Ovary (tissue), 9 donors: Measurements from ENCODE around the gene UBE3C. TPM values are rescaled to one million over a fixed set of nuclear protein-coding genes. Genes with fewer than 3 reads are reported as not detected.

Experiments used
- DNase-seq, 5 donors: peaks; one replicate each; pipeline ENCODE4 v3.0.0-alpha.2; 2019 to 2020
- H3K27ac ChIP-seq, 2 donors: fragments of 200-600 bp; one replicate each; pipeline versions ENCODE4 v1.5.1 to v1.8.0; 2019 to 2022
- H3K27me3 ChIP-seq: fragments of 200-600 bp; one replicate; pipeline ENCODE4 v1.8.0; 2022
- H3K36me3 ChIP-seq: fragments of 200-600 bp; sonication (generic); one replicate; pipeline ENCODE4 v1.5.1; 2019
- H3K4me1 ChIP-seq: one replicate; pipeline ENCODE4 v1.8.1; 2013; ENCODE audit warnings: mild to moderate bottlenecking, moderate library complexity; ENCODE audit not compliant: insufficient read depth
- H3K4me3 ChIP-seq: fragments of 200-600 bp; sonication (generic); one replicate; pipeline ENCODE4 v1.5.1; 2017
- H3K9me3 ChIP-seq, 2 donors: fragments of 200-600 bp in 1 of 2; sonication (generic) in 1 of 2; one replicate each; pipeline versions ENCODE4 v1.5.1 to v1.8.1; 2013 to 2019; ENCODE audit warnings: mild to moderate bottlenecking in 1 of 2, moderate library complexity in 1 of 2
- CTCF ChIP-seq, 3 donors: fragments of 450-650 bp in 2 of 3; fragments of 200-600 bp in 1 of 3; IDR thresholded peaks; one replicate each; pipeline versions ENCODE4 v1.5.1 to v1.8.0; 2016 to 2022; ENCODE audit warnings: antibody characterized with exemption in 3 of 3, mild to moderate bottlenecking in 1 of 3
- EP300 ChIP-seq: sonication (generic); formaldehyde crosslinking; IDR thresholded peaks from one replicate; pipeline ENCODE4 v1.6.1; 2017; ENCODE audit warnings: antibody characterized with exemption
- POLR2A ChIP-seq: fragments of 450-650 bp; IDR thresholded peaks from one replicate; pipeline ENCODE4 v1.6.1; 2017; ENCODE audit warnings: antibody characterized with exemption, mild to moderate bottlenecking, moderate library complexity
- WGBS, 3 donors: extraction: QIAGEN DNeasy Blood & Tissue Kit in 1 of 3; methylation state at CpG; one replicate each; pipeline versions ENCODE4 v1.1.5 to v1.1.7; 2013 to 2017; 5-methylcytosine and 5-hydroxymethylcytosine counted together
- intact Hi-C, 4 donors: fragments of 100-400 bp; cut with DNase I; formaldehyde crosslinking; loops; one replicate each; pipeline versions ENCODE4 v1.11.0 to v1.15.1; 2022 to 2023
- polyA plus RNA-seq, 2 donors: library from polyadenylated mRNA; stranded (reverse); fragments of 200-250 nt in 1 of 2; fragments of 350-450 nt in 1 of 2; fragmentation: Illumina TruSeq in 1 of 2; extraction: RNeasy Lipid Tissue Mini Kit (QIAGEN cat#74804) in 1 of 2; gene quantifications; one replicate each; pipeline ENCODE4 v1.2.3, GENCODE V29; 2013 to 2014
- total RNA-seq, 7 donors: library from RNA; depleted of rRNA in 2 of 7; stranded (reverse); fragments of >200 nt in 2 of 7; fragmentation: NEBNext Ultra II Directional in 3 of 7; extraction: Animal tissue kit (Norgen Biotek cat#: 25700) in 3 of 7; gene quantifications; one replicate each; pipeline versions ENCODE4 v1.1.0 to v1.2.4, GENCODE V29; 2016 to 2023
- donor health status: DM: no; HTN: no; CAD: no; lungs with moderate emphysema.
- donor health status: DM: no; HTN: no; CAD: no.
- donor health status: Bipolar disorder and iron deficiency.
- donor health status: DM: yes; HTN: yes; CAD: no.
- donor health status: DM: no; HTN: no; CAD: no.
- donor health status: DM: yes; HTN: yes; CAD: no.

The UBE3C gene
- total and polyA plus RNA-seq, 9 donors = 21.5 to 62.7 (median 45.4) TPM

GRCh38 chr7:157205438-157205837 is 66.7 kb downstream of the UBE3C start:
- Histone ChIP-seq H3K36me3 (no peaks in the 10 kb centered on the region), H3K27me3 (no peaks in the 10 kb centered on the region), H3K4me1 (no peaks in the 10 kb centered on the region), H3K9me3 (no peaks in the 10 kb centered on the region), H3K4me3 (no peak overlapping the region), H3K27ac (no peak overlapping the region)
- intact Hi-C loops = no loop called here
- 86 to 90% (median 89%) methylated on average over 2 of the region's 2 CpGs for WGBS, 3 donors
- no peak for DNase-seq
- TF ChIP-seq CTCF (IDR thresholded peaks at IDR 0.05) = no peak
- no peak for TF ChIP-seq POLR2A
- no peak for TF ChIP-seq EP300

- intact Hi-C loops = no loop called here
- no peak overlapping the region for H3K4me3 ChIP-seq
- H3K36me3 ChIP-seq = no peaks in the 10 kb centered on the region
- H3K27ac ChIP-seq = no peak overlapping the region
- DNase-seq = no peak
- H3K9me3 ChIP-seq = no peaks in the 10 kb centered on the region
- no peaks in the 10 kb centered on the region for H3K4me1 ChIP-seq
- TF ChIP-seq POLR2A (no peak), CTCF (IDR thresholded peaks at IDR 0.05) (no peak), EP300 (no peak)
- H3K27me3 ChIP-seq = no peaks in the 10 kb centered on the region
- 79 to 83% (median 81%) methylated on average over 10 of the region's 10 CpGs for WGBS, 3 donors
These were observed 70.1 kb downstream of the UBE3C start for GRCh38 chr7:157208571-157209413.

DNA sequence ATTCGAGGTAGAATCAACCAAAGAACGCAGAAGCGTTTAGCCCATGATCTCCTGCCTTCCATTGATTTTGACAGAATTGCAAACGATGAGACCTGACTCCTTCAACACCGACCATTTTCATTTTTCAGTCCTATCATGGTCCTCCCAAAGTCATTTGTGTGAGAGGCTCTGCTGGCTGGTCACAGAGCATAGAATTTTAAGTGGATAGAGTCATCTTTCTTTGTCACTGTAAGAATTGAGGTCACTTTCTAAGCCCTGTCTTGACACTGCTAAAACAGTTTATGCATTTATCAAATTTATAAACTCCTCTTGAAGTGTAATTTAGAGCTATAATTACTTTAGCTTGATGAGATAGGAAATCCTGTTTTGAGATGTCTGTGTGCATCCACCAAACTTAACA is 72.0 kb downstream of the UBE3C start:
- 69 to 79% (median 78%) methylated on average over 5 of the region's 5 CpGs for WGBS, 3 donors
- H3K9me3 ChIP-seq = no peaks in the 10 kb centered on the region
- intact Hi-C loops = no loop called here
- no peaks in the 10 kb centered on the region for H3K36me3 ChIP-seq
- H3K27ac ChIP-seq = no peak overlapping the region
- no peak for DNase-seq
- H3K4me3 ChIP-seq = no peak overlapping the region
- H3K27me3 ChIP-seq = no peaks in the 10 kb centered on the region
- TF ChIP-seq EP300 (no peak), CTCF (IDR thresholded peaks at IDR 0.05) (no peak), POLR2A (no peak)
- H3K4me1 ChIP-seq = no peaks in the 10 kb centered on the region

GRCh38 chr7:157211690-157212089 is 73.0 kb downstream of the UBE3C start:
- intact Hi-C loops = no loop called here
- no peak for TF ChIP-seq CTCF (IDR thresholded peaks at IDR 0.05)
- TF ChIP-seq POLR2A = no peak
- TF ChIP-seq EP300 = no peak
- Histone ChIP-seq H3K4me1 (no peaks in the 10 kb centered on the region), H3K4me3 (no peak overlapping the region), H3K36me3 (no peaks in the 10 kb centered on the region), H3K27me3 (no peaks in the 10 kb centered on the region), H3K27ac (no peak overlapping the region), H3K9me3 (no peaks in the 10 kb centered on the region)
- 16 to 32% (median 23%) methylated on average over 5 of the region's 5 CpGs for WGBS, 3 donors
- DNase-seq = no peak
